Kidney capillary endothelial cell (primary cell): ENCODE results near the gene GBP5.
"Not testable (repeated sequence)": the region's sequence is repeated elsewhere in the genome, so short reads cannot be mapped to it uniquely, and the experiment has no call there.

Experiments used
- DNase-seq: peaks from one replicate; pipeline ENCODE4 v3.0.0-alpha.2; 2018; ENCODE audit warnings: low spot score

The GBP5 gene, protein sequence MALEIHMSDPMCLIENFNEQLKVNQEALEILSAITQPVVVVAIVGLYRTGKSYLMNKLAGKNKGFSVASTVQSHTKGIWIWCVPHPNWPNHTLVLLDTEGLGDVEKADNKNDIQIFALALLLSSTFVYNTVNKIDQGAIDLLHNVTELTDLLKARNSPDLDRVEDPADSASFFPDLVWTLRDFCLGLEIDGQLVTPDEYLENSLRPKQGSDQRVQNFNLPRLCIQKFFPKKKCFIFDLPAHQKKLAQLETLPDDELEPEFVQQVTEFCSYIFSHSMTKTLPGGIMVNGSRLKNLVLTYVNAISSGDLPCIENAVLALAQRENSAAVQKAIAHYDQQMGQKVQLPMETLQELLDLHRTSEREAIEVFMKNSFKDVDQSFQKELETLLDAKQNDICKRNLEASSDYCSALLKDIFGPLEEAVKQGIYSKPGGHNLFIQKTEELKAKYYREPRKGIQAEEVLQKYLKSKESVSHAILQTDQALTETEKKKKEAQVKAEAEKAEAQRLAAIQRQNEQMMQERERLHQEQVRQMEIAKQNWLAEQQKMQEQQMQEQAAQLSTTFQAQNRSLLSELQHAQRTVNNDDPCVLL

DNA sequence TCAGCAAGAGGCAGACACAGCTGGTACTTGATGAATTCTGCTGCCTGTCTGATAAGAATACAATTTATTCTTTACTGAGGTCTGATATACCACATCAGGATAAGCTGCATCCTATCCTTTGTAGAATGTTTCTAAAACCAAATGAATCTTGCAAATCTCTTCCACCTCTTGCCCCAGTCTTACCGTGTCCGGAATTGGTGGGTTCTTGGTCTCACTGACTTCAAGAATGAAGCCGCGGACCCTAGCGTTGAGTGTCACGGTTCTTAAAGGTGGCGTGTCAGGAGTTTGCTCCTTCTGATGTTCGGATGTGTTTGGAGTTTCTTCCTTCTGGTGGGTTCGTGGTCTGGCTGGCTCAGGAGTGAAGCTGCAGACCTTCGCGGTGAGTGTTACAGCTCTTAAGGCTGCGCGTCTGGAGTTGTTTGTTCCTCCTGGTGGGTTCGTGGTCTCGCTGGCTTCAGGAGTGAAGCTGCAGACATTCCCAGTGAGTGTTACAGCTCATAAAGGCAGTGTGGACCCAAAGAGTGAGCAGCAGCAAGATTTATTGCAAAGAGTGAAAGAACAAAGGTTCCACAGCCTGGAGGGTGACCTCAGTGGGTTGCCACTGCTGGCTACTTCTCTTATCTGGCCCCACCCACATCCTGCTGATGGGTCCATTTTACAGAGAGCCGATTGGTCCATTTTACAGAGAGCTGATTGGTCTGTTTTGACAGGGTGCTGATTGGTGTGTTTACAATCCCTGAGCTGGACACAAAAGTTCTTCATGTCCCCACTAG, at the start of gene GBP5:
TSS of gene GBP5 (minus strand) at position 592 of the 773 bp plus-strand sequence. CDS start 3,305 bp downstream, outside the sequence.
- DNase-seq, result not testable (repeated sequence)

DNA sequence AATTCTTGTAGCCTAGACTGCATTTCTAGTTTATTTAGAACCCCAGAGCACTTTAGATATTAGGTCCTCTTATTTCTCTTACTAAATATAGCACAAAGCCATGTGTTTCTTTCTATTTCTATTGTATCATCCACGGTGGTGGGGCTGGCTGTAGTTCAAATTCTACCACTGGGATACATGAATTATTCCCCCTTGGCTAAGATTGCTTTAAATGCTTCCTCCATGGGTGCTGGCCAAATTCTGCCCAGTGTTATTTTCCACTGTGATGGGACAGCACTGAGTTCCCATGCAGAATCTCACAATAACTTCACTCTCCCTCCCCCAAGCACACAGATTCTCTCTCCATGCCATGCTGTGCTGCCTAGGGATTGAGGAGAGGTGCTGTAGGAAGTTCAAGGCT, 49.7 kb upstream of the GBP5 start:
- no peak for DNase-seq

GRCh38 chr1:89312572-89312971, 39.9 kb upstream of the GBP5 start:
- DNase-seq, result no peak

DNA sequence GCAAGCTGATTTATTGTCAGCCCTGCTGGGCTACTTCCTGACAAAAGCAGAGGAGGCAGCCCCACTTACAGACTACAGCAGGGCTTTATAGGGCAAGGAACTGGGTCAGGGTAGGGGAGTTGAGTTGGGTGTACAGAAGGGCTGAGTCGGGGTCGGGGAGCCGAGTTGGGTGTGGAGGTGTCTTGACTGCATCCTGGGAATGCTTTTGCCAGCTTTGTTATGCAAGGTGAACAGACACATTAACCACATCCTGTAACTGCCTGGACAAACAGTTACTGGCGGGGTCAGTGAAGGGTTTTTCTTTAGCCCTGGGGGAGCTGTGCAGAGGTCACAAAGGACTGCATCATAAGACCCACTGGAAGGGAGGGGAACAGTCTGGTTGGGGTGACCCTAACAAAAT, 39.1 kb upstream of the GBP5 start:
- DNase-seq, result peak; percentile 30

DNA sequence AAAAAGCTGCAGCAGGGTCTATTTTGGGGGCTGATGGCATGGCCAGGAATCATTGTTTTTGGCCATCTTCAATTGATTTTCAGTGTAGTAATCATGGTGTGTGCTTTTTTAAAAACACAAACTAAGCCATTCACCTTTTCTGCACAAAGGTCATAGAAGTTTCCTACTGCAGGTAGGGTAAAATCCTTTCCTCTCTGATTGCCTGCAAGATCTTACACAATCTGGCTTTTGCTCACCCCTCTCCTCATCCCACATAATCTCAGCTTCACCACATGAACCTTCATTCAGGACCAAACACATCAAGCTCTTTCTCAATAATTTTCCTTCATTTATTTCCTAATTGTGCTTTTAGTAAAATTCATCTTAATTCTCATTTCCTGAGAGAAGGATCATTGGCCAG, 38.3 kb upstream of the GBP5 start:
- DNase-seq, result no peak

DNA sequence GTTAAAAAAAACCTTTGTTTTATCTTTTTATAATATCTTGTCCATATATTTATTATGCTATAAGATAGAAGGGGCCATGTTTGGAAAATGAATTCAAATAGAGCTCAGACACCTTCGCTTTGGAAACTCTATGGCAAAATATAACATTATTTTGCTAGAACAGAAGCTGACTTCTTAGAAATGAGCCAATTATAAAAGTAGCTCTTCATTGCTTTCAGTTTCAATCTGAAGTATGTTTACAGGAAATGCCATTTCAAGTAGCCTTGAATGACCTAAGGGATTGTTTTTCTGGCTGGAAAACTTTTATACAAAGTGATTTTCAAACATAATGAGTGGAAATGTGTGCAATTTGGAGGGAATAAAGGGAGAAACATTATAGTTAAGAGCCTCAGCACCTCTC, 37.8 kb upstream of the GBP5 start:
- DNase-seq, result peak; percentile 47

- DNase-seq, result no peak
These were observed 37.2 kb upstream of the GBP5 start for GRCh38 chr1:89309828-89310227.

- no peak for DNase-seq
These were observed 33.6 kb upstream of the GBP5 start for GRCh38 chr1:89306273-89306672.

DNA sequence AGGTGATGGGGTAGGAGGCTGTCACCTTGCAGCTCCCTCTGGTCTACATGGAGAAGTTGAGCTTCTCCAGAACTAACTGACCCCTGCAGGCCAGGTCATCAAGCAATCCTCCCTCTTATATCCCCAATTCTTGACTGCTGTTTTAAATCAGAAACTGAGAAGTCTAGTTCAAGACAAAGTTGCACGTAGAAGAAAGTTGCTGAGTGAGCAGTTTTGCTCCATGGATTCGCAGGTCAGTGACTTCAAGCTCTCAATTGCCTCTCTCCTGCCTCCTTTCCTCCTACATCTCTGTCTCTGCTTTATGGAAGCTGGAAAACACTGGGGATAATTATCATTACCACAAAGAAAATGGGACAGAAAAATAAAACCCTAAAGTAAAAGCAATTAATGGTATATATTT, 32.8 kb upstream of the GBP5 start:
- DNase-seq, result no peak

DNA sequence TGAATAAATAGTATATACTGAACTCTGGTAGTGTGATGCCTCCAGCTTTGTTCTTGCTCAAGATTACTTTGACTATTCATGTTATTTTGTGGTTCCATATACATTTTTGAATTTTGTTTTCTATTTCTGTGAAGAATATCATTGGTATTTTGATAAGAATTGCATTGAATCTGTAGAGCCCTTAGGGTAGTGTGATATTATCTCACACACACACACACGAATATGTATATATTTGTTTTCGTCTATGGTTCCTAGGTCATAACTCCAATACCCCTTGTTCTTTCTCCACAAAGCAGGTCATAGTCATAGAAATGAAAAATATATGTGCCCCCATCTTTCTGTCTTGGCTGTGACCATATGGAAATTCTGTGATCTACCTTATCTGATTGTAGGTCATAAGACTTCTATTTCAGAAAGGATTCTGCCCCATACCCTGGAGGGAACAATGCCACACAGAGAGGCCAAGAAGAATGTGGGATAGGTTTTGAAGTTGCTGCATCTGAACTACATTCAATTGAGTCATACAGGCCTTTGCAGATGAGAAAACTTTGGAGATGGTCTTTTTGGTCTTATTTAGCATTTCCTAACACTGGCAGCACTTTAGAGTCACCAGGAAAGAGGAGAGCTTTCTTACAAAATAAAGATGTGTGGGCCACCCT, 32.0 kb upstream of the GBP5 start:
- no peak for DNase-seq

DNA sequence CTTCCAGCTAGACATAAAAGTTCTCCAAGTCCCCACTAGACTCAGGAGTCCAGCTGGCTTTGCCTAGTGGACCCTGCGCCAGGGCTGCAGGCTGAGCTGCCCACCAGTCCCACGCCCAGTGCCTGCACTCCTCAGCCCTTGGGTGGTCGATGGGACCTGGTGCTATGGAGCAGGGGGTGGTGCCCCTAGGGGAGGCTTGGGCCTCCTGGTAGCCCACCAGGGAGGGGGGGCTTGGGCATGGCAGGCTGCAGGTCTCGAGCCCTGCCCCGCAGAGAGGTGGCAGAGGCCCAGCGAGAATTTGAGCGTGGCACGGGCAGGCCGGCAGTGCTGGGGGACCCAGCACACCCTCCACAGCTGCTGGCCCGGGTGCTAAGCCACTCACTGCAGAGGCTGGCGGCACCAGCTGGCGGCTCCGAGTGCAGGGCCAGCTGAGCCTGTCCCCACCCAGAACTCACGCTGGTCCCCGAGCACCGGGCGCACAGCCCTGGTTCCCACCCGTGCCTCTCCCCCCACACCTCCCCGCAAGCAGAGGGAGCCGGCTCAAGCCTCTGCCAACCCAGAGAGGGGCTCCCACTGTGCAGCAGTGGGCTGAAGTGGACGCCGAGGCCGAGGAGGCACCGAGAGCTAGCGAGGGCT, 30.2 kb upstream of the GBP5 start:
- DNase-seq, result no peak

DNA sequence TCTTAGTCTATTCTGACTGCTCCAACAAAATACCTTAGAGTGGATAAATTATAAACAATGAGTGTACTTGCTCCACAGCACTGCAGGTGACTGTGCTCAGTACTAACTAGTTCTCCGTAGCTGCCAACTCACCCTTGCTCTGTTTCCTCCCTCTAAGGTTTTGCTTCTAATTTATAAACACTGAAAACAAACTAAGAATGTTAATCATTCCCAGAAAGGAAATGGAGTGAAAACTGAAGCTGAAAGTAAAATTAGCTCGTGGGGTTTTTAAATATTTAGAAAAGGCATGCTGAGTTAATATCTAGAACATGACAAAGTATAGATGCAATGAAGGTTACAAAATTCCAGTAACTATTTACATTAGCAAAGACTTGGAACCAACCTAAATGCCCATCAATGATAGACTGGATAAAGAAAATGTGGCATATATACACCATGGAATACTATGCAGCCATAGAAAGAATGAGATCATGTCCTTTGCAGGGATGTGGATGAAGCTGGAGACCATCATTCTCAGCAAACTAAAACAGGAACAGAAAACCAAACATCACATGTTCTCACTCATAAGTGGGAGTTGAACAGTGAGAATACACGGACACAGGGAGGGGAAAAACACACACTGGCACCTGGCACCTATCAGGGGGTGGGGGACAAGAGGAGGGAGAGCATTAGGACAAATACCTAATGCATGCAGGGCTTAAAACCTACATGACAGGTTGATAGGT, 27.2 kb upstream of the GBP5 start:
- DNase-seq, result not testable (repeated sequence)

DNA sequence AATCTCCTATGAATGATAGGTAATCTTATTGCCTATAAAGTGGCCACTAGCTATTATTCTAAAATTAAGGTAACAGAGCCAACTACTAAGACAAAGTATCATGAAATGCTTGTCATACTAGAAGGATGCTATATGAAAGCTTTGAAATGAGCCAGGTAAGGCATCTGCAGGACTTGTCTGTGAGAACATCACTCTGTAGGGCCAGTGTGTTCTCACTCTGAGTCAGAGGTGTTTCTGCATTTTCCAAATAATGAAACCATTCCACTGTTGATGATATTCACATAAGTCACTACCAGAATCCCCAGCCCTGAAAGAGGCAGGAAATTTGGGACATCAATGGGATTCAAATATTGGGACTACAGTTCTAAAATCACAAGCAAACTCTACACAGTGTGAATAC, 25.8 kb upstream of the GBP5 start:
- DNase-seq, result no peak

DNA sequence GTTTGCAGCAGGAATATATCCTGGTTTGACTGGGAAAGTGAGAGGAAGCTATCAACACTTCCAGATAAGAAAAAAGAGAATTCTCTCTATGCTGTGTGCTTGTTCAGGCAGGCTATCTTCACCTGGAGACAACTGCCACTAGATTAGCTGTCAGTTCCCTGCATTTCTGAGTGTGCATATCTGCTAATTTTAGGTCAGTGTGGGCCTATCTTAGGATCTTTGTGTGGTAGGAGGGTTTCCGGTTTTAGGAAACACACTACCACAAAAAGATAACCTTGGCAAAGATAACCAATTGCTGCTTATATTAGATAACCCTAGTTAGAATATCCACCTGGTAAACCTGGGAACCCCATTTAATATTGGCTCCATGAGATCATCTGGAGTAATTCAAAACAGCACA, 22.5 kb upstream of the GBP5 start:
- DNase-seq, result no peak

DNA sequence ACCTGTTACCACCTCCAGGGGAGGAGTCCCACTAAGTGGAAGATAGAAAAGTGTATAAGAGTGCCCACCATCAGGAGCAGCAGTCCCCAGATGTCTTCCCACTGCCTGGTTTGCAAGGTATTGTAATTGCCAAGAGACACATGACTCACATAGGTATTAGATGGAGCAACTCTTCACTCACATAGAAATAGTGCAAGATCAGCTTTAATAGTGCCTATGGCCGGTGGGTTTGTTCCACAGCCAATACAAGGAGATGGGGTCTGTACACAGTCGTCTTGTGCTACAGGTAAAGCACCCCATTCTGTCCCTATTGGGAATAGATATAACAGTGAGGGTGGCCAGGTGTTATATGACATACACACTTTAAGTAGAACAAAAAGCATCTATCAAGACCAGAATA, 18.6 kb upstream of the GBP5 start:
- DNase-seq, result no peak

GRCh38 chr1:89288051-89288340, 15.3 kb upstream of the GBP5 start:
- DNase-seq, result no peak

DNA sequence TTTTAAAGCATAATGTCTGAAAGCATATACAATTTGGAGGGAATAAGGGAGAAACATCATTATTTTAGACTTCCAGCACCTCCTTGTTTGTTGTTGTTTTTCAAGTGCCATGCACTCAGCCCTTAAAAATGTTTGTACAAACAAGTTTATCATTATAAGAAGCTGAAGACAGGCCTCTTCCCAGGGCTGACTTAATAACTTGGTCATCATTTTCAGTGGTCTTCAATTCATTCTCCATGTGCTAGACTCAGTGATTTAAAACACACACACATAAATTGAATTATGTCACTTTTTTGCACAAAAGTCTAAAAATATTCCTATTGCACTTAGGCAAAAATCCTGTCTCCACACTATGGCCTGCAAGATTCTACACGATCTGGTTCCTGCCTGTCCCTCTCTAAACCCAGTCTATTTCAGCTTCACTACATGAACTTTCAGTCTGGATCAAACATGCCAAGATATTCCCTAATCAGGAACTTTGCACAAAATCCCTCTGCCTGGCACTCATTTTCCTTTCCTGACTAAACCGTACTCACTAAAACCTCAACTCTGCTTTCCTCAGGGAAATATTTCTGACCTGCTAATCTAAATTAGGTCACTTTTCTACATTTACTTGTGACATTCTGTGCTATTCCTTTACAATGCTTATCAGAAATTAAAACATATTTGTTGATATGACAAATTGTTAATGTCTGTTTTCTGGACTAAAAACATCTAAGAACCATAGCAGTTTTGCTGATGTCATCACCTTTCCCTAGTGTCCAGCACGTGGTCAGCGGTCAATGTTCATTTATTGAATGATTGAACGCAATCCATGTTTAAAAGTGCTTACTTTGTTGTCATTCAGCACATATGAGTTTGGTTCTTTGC, 14.8 kb upstream of the GBP5 start:
- no peak for DNase-seq

GRCh38 chr1:89286549-89287180, 14.0 kb upstream of the GBP5 start:
- no peak for DNase-seq

DNA sequence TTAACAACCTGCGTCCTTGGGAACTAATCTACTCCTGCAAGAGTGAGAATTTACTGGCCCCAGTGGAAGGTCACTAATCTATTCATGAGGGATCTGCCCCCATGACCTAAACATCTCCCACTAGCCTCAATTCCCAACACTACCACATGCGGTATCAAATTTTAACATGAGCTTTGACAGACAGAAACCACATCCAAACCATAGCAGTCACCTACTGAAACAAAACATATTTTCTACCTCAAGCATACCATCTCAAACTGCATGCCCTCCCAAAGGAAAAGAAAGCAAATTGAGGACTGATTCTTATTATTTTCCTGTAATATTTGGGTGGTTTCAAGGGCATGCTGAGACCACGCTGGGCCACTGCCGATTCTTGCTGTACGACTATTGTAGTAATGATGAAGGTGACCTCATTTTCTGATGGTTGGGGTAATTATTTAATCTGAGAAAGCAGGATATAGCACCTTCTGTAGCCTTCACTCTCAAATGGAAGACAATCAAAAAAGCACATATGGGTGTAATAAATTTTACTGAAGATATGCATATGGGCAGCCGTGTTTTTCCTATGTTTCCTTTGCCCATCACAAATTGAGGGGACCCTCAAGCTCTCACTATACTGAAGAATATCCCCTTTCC, 13.2 kb upstream of the GBP5 start:
- DNase-seq, result no peak
